ENCODE results near the gene BEST4. TPM values are rescaled to one million over a fixed set of nuclear protein-coding genes. Genes with fewer than 3 reads are reported as not detected.
A peak's percentile ranks its signal among the peaks of the same experiment; 100 is the strongest.

Gene BEST4
- total RNA-seq, 1 experiment from 2014 or later: 0.35 TPM

DNA sequence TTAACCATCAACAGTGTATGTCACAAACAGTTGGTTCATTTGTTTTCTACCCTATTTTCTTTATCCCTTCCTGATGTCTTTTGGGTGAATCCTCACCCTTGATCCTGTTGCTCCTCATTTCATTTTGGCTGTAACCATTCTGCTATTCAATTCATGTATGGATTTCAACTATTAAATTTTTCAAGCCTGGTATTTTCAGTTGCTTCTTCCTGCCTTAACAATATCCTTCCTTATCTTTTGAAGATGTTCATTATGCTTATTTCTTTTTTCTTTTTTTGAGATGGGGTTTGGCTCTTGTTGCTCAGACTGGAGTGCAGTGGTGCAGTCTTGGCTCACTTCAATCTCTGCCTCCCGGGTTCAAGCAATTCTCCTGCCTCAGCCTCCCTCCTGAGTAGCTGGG, 54.2 kb downstream of the BEST4 start:
- peak overlapping the region; percentile 77 for H3K27ac Mint-ChIP-seq (ENCODE audit: low read depth, unreplicated experiment)
- peaks cover 13% of the 10 kb centered on the region for H3K36me3 Mint-ChIP-seq (ENCODE audit: insufficient read depth, unreplicated experiment)

More for the DNA sequence above, 54.2 kb downstream of the BEST4 start:
- Mint-ChIP-seq H3K4me1 (ENCODE audit: insufficient read depth, unreplicated experiment) (peaks cover 18% of the 10 kb centered on the region), H3K4me3 (ENCODE audit: unreplicated experiment) (no peak overlapping the region), H3K9me3 (ENCODE audit: unreplicated experiment) (no peaks in the 10 kb centered on the region), H3K27me3 (ENCODE audit: insufficient read depth, unreplicated experiment) (no peaks in the 10 kb centered on the region)
- ChIA-PET POLR2A (interaction anchor here (1.7 to 6.0 kb wide), 3 partner anchors 15 to 253 kb away, joined by 3 to 182 read pairs (median 18); partner anchors contain the start of genes EIF2B3 and RPS8), CTCF (interaction anchor here (0.6 to 1.4 kb wide), 5 partner anchors 10 to 85 kb away, joined by 3 to 5 read pairs (median 4); partner anchors contain the start of gene RPS8)
- no peak for DNase-seq (ENCODE audit: unreplicated experiment)
- intact Hi-C loops (cut with micrococcal nuclease): loop anchor here (5.0 kb wide), 3 partner anchors 279 to 759 kb away; partner anchors contain the start of genes HECTD3, TESK2 and UROD
- TF ChIP-seq, protein P1, sequence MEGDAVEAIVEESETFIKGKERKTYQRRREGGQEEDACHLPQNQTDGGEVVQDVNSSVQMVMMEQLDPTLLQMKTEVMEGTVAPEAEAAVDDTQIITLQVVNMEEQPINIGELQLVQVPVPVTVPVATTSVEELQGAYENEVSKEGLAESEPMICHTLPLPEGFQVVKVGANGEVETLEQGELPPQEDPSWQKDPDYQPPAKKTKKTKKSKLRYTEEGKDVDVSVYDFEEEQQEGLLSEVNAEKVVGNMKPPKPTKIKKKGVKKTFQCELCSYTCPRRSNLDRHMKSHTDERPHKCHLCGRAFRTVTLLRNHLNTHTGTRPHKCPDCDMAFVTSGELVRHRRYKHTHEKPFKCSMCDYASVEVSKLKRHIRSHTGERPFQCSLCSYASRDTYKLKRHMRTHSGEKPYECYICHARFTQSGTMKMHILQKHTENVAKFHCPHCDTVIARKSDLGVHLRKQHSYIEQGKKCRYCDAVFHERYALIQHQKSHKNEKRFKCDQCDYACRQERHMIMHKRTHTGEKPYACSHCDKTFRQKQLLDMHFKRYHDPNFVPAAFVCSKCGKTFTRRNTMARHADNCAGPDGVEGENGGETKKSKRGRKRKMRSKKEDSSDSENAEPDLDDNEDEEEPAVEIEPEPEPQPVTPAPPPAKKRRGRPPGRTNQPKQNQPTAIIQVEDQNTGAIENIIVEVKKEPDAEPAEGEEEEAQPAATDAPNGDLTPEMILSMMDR (IDR thresholded peaks at IDR 0.05; ENCODE audit: unreplicated experiment): no peak
- BruUV-seq (replicated peaks): no TSS peak

Other genes starting within 250 kb of the BEST4 start
- gene TMEM53, start 113.7 kb downstream of the BEST4 start, total RNA-seq (2022): 2.2 TPM in 2 replicates
- gene ARMH1, start 113.5 kb downstream of the BEST4 start, total RNA-seq (2022): 0.65 and 0.96 TPM in 2 replicates
- not detected in 2 replicates for gene RNU5D-1, start 57.0 kb downstream of the BEST4 start, total RNA-seq (2022)
- 20.8 and 25.1 TPM in 2 replicates for gene KIF2C, start 48.3 kb downstream of the BEST4 start, total RNA-seq (2022)
- 2,454 and 2,713 TPM in 2 replicates for gene RPS8, start 12.6 kb downstream of the BEST4 start, total RNA-seq (2022)
- gene PLK3, start 12.2 kb upstream of the BEST4 start, total RNA-seq (2022): 47.2 and 68.0 TPM in 2 replicates
- gene DYNLT4, start 19.2 kb upstream of the BEST4 start, total RNA-seq (2022): not detected in 2 replicates
- gene BTBD19, start 20.4 kb upstream of the BEST4 start, total RNA-seq (2022): 11.7 and 15.5 TPM in 2 replicates
- 0.56 and 0.79 TPM in 2 replicates for gene PTCH2, start 55.1 kb upstream of the BEST4 start, total RNA-seq (2022)
- 49.4 and 55.5 TPM in 2 replicates for gene EIF2B3, start 198.4 kb upstream of the BEST4 start, total RNA-seq (2022)
- 20.2 and 29.2 TPM in 2 replicates for gene HECTD3, start 223.2 kb upstream of the BEST4 start, total RNA-seq (2022)
- gene UROD, start 224.1 kb upstream of the BEST4 start, total RNA-seq (2022): 76.9 and 84.7 TPM in 2 replicates